H9 (cell line): ENCODE measurements around the gene ACAD9. TPM values are rescaled to one million over a fixed set of nuclear protein-coding genes. Genes with fewer than 3 reads are reported as not detected.

Experiments
- DNase-seq: peaks from one replicate; pipeline ENCODE4 v3.0.0-alpha.2; 2017
- H2AFZ ChIP-seq: one replicate; pipeline ENCODE4 v1.6.1; 2013; ENCODE audit warnings: mild to moderate bottlenecking, low read length, control low read depth, moderate library complexity
- H2AK5ac ChIP-seq: 2 replicates; pipeline ENCODE4 v1.6.1; 2013; ENCODE audit warnings: low read length, control low read depth, mixed read lengths; ENCODE audit not compliant: insufficient read length
- H2BK120ac ChIP-seq: one replicate; pipeline ENCODE4 v1.6.1; 2013; ENCODE audit warnings: low read depth, mild to moderate bottlenecking, low read length, control low read depth, inconsistent platforms; ENCODE audit not compliant: poor library complexity, severe bottlenecking
- H2BK12ac ChIP-seq: 2 replicates; pipeline ENCODE4 v1.6.1; 2013; ENCODE audit warnings: low read length, control low read depth, mixed read lengths, low read depth; ENCODE audit not compliant: insufficient read length
- H2BK15ac ChIP-seq: 2 replicates; pipeline ENCODE4 v1.6.1; 2013; ENCODE audit warnings: low read depth, low read length, control low read depth
- H2BK20ac ChIP-seq: one replicate; pipeline ENCODE4 v1.6.1; 2013; ENCODE audit warnings: low read depth, mild to moderate bottlenecking, low read length, control low read depth, inconsistent platforms; ENCODE audit not compliant: poor library complexity, severe bottlenecking
- H2BK5ac ChIP-seq: 2 replicates; pipeline ENCODE4 v1.6.1; 2013; ENCODE audit warnings: low read length, control low read depth, mixed read lengths; ENCODE audit not compliant: insufficient read length
- H3K14ac ChIP-seq: 2 replicates; pipeline ENCODE4 v1.6.1; 2013; ENCODE audit warnings: low read length, control low read depth; ENCODE audit not compliant: insufficient read depth
- H3K18ac ChIP-seq: 2 replicates; pipeline ENCODE4 v1.6.1; 2013; ENCODE audit warnings: low read depth, mild to moderate bottlenecking, mixed read lengths, low read length, control low read depth; ENCODE audit not compliant: insufficient read length
- H3K23ac ChIP-seq: 2 replicates; pipeline ENCODE4 v1.6.1; 2013; ENCODE audit warnings: low read length, control low read depth, mixed read lengths, low read depth; ENCODE audit not compliant: insufficient read length
- H3K23me2 ChIP-seq: 2 replicates; pipeline ENCODE4 v1.6.1; 2013; ENCODE audit warnings: low read depth, mild to moderate bottlenecking, mixed read lengths, low read length, control low read depth; ENCODE audit not compliant: insufficient read length, poor library complexity, severe bottlenecking
- H3K27ac ChIP-seq: 2 replicates; pipeline ENCODE4 v1.5.1; 2013; ENCODE audit warnings: low read length, control low read depth, mixed read lengths, low read depth; ENCODE audit not compliant: insufficient read length
- H3K27me3 ChIP-seq: 2 replicates; pipeline ENCODE4 v1.6.1; 2013; ENCODE audit warnings: low read length, control low read depth, inconsistent platforms; ENCODE audit not compliant: insufficient read depth
- H3K4ac ChIP-seq: 2 replicates; pipeline ENCODE4 v1.6.1; 2013; ENCODE audit warnings: low read depth, mild to moderate bottlenecking, control low read depth, inconsistent platforms, low read length, moderate library complexity
- H3K4me1 ChIP-seq: 2 replicates; pipeline ENCODE4 v1.6.1; 2013; ENCODE audit warnings: low read length, control low read depth, inconsistent platforms; ENCODE audit not compliant: insufficient read depth
- H3K4me2 ChIP-seq: 2 replicates; pipeline ENCODE4 v1.6.1; 2013; ENCODE audit warnings: low read length, control low read depth, mixed read lengths; ENCODE audit not compliant: insufficient read length, insufficient read depth
- H3K56ac ChIP-seq: 2 replicates; pipeline ENCODE4 v1.6.1; 2013; ENCODE audit warnings: low read depth, mild to moderate bottlenecking, mixed read lengths, low read length, control low read depth; ENCODE audit not compliant: insufficient read length
- H3K79me1 ChIP-seq: 2 replicates; pipeline ENCODE4 v1.6.1; 2013; ENCODE audit warnings: low read depth, mild to moderate bottlenecking, moderate library complexity, low read length, control low read depth, inconsistent platforms; ENCODE audit not compliant: insufficient read depth, poor library complexity, severe bottlenecking
- H3K79me2 ChIP-seq: 2 replicates; pipeline ENCODE4 v1.6.1; 2013; ENCODE audit warnings: low read length, control low read depth, inconsistent platforms; ENCODE audit not compliant: insufficient read depth
- H3K9ac ChIP-seq: 2 replicates; pipeline ENCODE4 v1.6.1; 2013; ENCODE audit warnings: low read length, control low read depth, mixed read lengths; ENCODE audit not compliant: insufficient read length; ENCODE audit errors: extremely low read depth
- H3K9me3 ChIP-seq: one replicate; pipeline ENCODE4 v1.6.1; 2013; ENCODE audit warnings: low read depth, low read length, inconsistent platforms; ENCODE audit not compliant: control insufficient read depth
- H3T11ph ChIP-seq: one replicate; pipeline ENCODE4 v1.6.1; 2013; ENCODE audit warnings: mild to moderate bottlenecking, low read length, control low read depth, inconsistent platforms
- H4K20me1 ChIP-seq: one replicate; pipeline ENCODE4 v1.6.1; 2013; ENCODE audit not compliant: control insufficient read depth, insufficient read length, insufficient read depth
- H4K5ac ChIP-seq: 2 replicates; pipeline ENCODE4 v1.6.1; 2013; ENCODE audit warnings: low read depth, mild to moderate bottlenecking, mixed read lengths, low read length, control low read depth; ENCODE audit not compliant: insufficient read length
- H4K8ac ChIP-seq: replicated peaks from 2 replicates; pipeline ENCODE4 v1.6.1; 2013; ENCODE audit warnings: low read length, control low read depth, mixed read lengths, low read depth; ENCODE audit not compliant: insufficient read length
- H4K91ac ChIP-seq: 2 replicates; pipeline ENCODE4 v1.6.1; 2013; ENCODE audit warnings: low read depth, mild to moderate bottlenecking, moderate library complexity, mixed read lengths, low read length, control low read depth; ENCODE audit not compliant: insufficient read length
- H3K27ac Mint-ChIP-seq, 3 experiments: 2 replicates in 2 of 3; 3 replicates in 1 of 3; pipeline ENCODE4 v1.8.0; 2020 to 2021; ENCODE audit warnings: mixed read lengths in 3 of 3, mild to moderate bottlenecking in 1 of 3, moderate library complexity in 1 of 3
- H3K27me3 Mint-ChIP-seq: 2 replicates; pipeline ENCODE4 v1.8.0; 2021; ENCODE audit warnings: low read depth, mild to moderate bottlenecking, moderate library complexity, mixed read lengths
- H3K36me3 Mint-ChIP-seq, 3 experiments: 2 replicates in 2 of 3; 3 replicates in 1 of 3; pipeline ENCODE4 v1.8.0; 2020 to 2021; ENCODE audit warnings: low read depth in 3 of 3, mixed read lengths in 3 of 3; ENCODE audit not compliant: insufficient read depth in 1 of 3
- H3K4me1 Mint-ChIP-seq, 2 experiments: 2 replicates each; pipeline ENCODE4 v1.8.0; 2020; ENCODE audit warnings: mixed read lengths in 2 of 2
- H3K4me3 Mint-ChIP-seq, 2 experiments: 2 replicates in 1 of 2; 3 replicates in 1 of 2; pipeline ENCODE4 v1.8.0; 2020 to 2021; ENCODE audit warnings: mild to moderate bottlenecking in 2 of 2, mixed read lengths in 2 of 2, moderate library complexity in 1 of 2
- H3K9me3 Mint-ChIP-seq, 2 experiments: 2 replicates in 1 of 2; 3 replicates in 1 of 2; pipeline ENCODE4 v1.8.0; 2020; ENCODE audit warnings: mild to moderate bottlenecking in 2 of 2, mixed read lengths in 2 of 2, moderate library complexity in 1 of 2
- CTCF ChIP-seq: fragments of 200-600 bp; sonication (generic); conservative IDR thresholded peaks from 3 replicates; pipeline ENCODE4 v1.8.0; 2021; ENCODE audit warnings: antibody characterized with exemption, mild to moderate bottlenecking
- WGBS: extraction: QIAGEN DNeasy Blood & Tissue Kit; methylation state at CpG from one replicate; pipeline ENCODE4 v1.1.7; 2013; ENCODE audit warnings: missing lambda C conversion rate, low lambda C conversion rate, mixed read lengths; ENCODE audit not compliant: insufficient read length; ENCODE audit errors: extremely low coverage; 5-methylcytosine and 5-hydroxymethylcytosine counted together
- total RNA-seq: library from RNA; stranded (reverse); gene quantifications from 2 replicates; pipeline ENCODE4 v1.2.1, GENCODE V29; 2021

The ACAD9 gene
- total RNA-seq, 1 experiment from 2014 or later: 43.1 TPM

GRCh38 chr3:128889139-128889894 lies 9.9 kb downstream of the ACAD9 start:
- H3K4ac ChIP-seq: no peak overlapping the region
- no peaks in the 10 kb centered on the region for H3K4me1 Mint-ChIP-seq
- no peak overlapping the region for H2AFZ ChIP-seq
- no peak overlapping the region for H4K5ac ChIP-seq
- H2BK120ac ChIP-seq: no peak overlapping the region
- no peak overlapping the region for H2AK5ac ChIP-seq
- no peak overlapping the region for H3K27ac ChIP-seq
- H3K23ac ChIP-seq: no peak overlapping the region
- no peaks in the 10 kb centered on the region for H4K20me1 ChIP-seq
- H3K9me3 ChIP-seq: no peaks in the 10 kb centered on the region
- no peak for DNase-seq
- H3K36me3 Mint-ChIP-seq: peaks cover 8 to 33% (median 23%) of the 10 kb centered on the region in 3 experiments
- H2BK20ac ChIP-seq: no peak overlapping the region
- no peak overlapping the region for H3K14ac ChIP-seq
- H4K8ac ChIP-seq: no peak overlapping the region
- no peak overlapping the region for H3K4me3 Mint-ChIP-seq
- H3T11ph ChIP-seq: no peak overlapping the region
- H3K27ac Mint-ChIP-seq: peak overlapping the region in 2 of 3 experiments; percentile 73 to 86; a peak in 2 of 7 replicates
- no peak overlapping the region for H2BK15ac ChIP-seq
- no peaks in the 10 kb centered on the region for H3K9me3 Mint-ChIP-seq
- no peak overlapping the region for H3K9ac ChIP-seq
- no peaks in the 10 kb centered on the region for H3K27me3 Mint-ChIP-seq
- H2BK12ac ChIP-seq: no peak overlapping the region
- no peak overlapping the region for H4K91ac ChIP-seq
- H3K79me2 ChIP-seq: 0 out of 2 replicates have a peak, but pooled peaks cover 1% of the 10 kb centered on the region
- no peaks in the 10 kb centered on the region for H3K4me1 ChIP-seq
- no peak overlapping the region for H2BK5ac ChIP-seq
- no peak overlapping the region for H3K18ac ChIP-seq
- no peak for TF ChIP-seq CTCF
- H3K27me3 ChIP-seq: no peaks in the 10 kb centered on the region
- no peak overlapping the region for H3K4me2 ChIP-seq
- H3K79me1 ChIP-seq: no peaks in the 10 kb centered on the region
- H3K23me2 ChIP-seq: no peaks in the 10 kb centered on the region
- no CpG with 5 or more reads among the region's 7 CpGs for WGBS
- no peak overlapping the region for H3K56ac ChIP-seq
